HEK293T (cell line): Measurements from ENCODE around the gene HOXA7.

ENCODE experiments used
- CTCF ChIA-PET: fragments of 350-600 bp; formaldehyde crosslinking; extraction: SDS; loops from one replicate; lab custom pipeline; 2021; ENCODE audit warnings: antibody characterized with exemption, inconsistent platforms; lab: Yijun Ruan, JAX
- POLR2A ChIA-PET: fragments of 350-600 bp; formaldehyde crosslinking; extraction: SDS; loops from one replicate; lab custom pipeline; 2020; ENCODE audit warnings: antibody characterized with exemption, inconsistent platforms; lab: Yijun Ruan, JAX
- DNase-seq: peaks from one replicate; pipeline ENCODE4 v3.0.0; 2012; ENCODE audit warnings: mixed read lengths; ENCODE audit errors: extremely low spot score
- ARNT ChIP-seq: fragments of 450-650 bp; IDR thresholded peaks from 2 replicates; pipeline ENCODE4 v1.6.1; 2017; ENCODE audit warnings: mild to moderate bottlenecking
- BHLHE40 ChIP-seq: fragments of 450-650 bp; IDR thresholded peaks from 2 replicates; pipeline ENCODE4 v1.6.1; 2016; ENCODE audit warnings: mild to moderate bottlenecking, moderate library complexity, borderline replicate concordance
- CTBP1 ChIP-seq: fragments of 450-650 bp; IDR thresholded peaks from 2 replicates; pipeline ENCODE4 v1.6.1; 2016; ENCODE audit warnings: borderline replicate concordance
- ELF4 ChIP-seq: fragments of 450-650 bp; IDR thresholded peaks from 2 replicates; pipeline ENCODE4 v1.6.1; 2017; ENCODE audit warnings: antibody characterized with exemption
- FOXA1 ChIP-seq: fragments of 450-650 bp; IDR thresholded peaks from 2 replicates; pipeline ENCODE4 v1.6.1; 2016; ENCODE audit warnings: mild to moderate bottlenecking
- FOXK2 ChIP-seq: fragments of 450-650 bp; IDR thresholded peaks from 2 replicates; pipeline ENCODE4 v1.6.1; 2016; ENCODE audit warnings: mild to moderate bottlenecking
- FOXM1 ChIP-seq: fragments of 450-650 bp; IDR thresholded peaks from 2 replicates; pipeline ENCODE4 v1.6.1; 2017; ENCODE audit warnings: mild to moderate bottlenecking, borderline replicate concordance
- HDGF ChIP-seq: fragments of 450-650 bp; IDR thresholded peaks from 2 replicates; pipeline ENCODE4 v1.6.1; 2017; ENCODE audit warnings: antibody characterized with exemption, borderline replicate concordance
- L3MBTL2 ChIP-seq: fragments of 450-650 bp; conservative IDR thresholded peaks from 2 replicates; pipeline ENCODE4 v1.6.1; 2016; ENCODE audit warnings: mild to moderate bottlenecking
- LEF1 ChIP-seq: fragments of 450-650 bp; IDR thresholded peaks from 2 replicates; pipeline ENCODE4 v1.6.1; 2017; ENCODE audit warnings: mild to moderate bottlenecking, borderline replicate concordance
- NFRKB ChIP-seq: fragments of 450-650 bp; IDR thresholded peaks from 2 replicates; pipeline ENCODE4 v1.6.1; 2016; ENCODE audit warnings: mild to moderate bottlenecking, moderate library complexity
- SP1 ChIP-seq: fragments of 450-650 bp; IDR thresholded peaks from 2 replicates; pipeline ENCODE4 v1.6.1; 2017
- SUZ12 ChIP-seq: fragments of 450-650 bp; IDR thresholded peaks from 2 replicates; pipeline ENCODE4 v1.6.1; 2016; ENCODE audit warnings: mild to moderate bottlenecking
- TARDBP ChIP-seq: fragments of 450-650 bp; IDR thresholded peaks from 2 replicates; pipeline ENCODE4 v1.6.1; 2016
- ZNF384 ChIP-seq: fragments of 450-650 bp; IDR thresholded peaks from 2 replicates; pipeline ENCODE4 v1.6.1; 2016
- TF ChIP-seq, protein P1 (sequence below): fragments of 450-650 bp; IDR thresholded peaks from 2 replicates; pipeline ENCODE4 v1.6.1; 2016

HOXA7 gene

DNA sequence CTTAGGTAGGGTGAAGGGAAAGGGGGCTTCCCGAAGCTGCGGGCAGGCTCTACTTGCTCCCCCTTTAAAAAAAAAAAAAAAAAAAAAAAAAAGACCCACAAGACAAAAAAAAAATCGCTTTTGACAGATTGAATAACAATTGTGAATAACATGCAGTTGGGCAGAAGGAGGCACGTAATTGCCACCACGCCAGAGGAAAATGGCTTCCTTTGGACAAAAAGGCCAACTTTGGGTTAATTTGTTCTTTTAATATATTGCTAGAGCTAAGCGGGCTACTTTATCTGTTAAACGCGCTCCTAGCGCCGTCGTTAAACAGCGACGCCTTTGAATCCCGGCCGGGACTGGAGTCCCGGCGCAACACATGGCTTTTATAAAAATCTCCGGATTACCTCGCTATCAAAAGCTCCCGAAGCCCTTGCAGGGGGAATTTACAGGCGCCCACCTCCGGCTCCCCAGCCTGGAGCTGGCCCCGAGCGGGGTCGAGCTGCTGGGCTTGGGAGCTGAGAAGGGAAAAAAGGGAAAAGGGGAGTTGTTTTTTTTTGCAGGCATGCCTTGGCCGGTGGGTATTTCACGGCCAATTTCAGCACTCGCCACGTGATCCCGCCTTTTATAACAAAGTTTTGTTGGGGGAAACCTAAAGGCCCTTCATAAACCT is 27.3 kb upstream of the HOXA7 start:
- no peak for DNase-seq
- TF ChIP-seq CTBP1 = no peak
- no peak; the same call in none of the 2 replicates for TF ChIP-seq ZNF384
- no peak for TF ChIP-seq SUZ12
- TF ChIP-seq L3MBTL2 = peak; percentile 53
- no peak for TF ChIP-seq BHLHE40
- ChIA-PET CTCF (interaction anchor here (0.6 to 1.3 kb wide), 4 partner anchors 12 to 986 kb away, joined by 3 to 4 read pairs (median 4); no protein-coding TSS in a partner anchor), POLR2A (interaction anchor here (0.6 to 10.3 kb wide), 12 partner anchors 12 to 983 kb away, joined by 3 to 215 read pairs (median 9); partner anchors contain the start of genes CBX3, HNRNPA2B1, HOXA10 and HOXA13)

DNA sequence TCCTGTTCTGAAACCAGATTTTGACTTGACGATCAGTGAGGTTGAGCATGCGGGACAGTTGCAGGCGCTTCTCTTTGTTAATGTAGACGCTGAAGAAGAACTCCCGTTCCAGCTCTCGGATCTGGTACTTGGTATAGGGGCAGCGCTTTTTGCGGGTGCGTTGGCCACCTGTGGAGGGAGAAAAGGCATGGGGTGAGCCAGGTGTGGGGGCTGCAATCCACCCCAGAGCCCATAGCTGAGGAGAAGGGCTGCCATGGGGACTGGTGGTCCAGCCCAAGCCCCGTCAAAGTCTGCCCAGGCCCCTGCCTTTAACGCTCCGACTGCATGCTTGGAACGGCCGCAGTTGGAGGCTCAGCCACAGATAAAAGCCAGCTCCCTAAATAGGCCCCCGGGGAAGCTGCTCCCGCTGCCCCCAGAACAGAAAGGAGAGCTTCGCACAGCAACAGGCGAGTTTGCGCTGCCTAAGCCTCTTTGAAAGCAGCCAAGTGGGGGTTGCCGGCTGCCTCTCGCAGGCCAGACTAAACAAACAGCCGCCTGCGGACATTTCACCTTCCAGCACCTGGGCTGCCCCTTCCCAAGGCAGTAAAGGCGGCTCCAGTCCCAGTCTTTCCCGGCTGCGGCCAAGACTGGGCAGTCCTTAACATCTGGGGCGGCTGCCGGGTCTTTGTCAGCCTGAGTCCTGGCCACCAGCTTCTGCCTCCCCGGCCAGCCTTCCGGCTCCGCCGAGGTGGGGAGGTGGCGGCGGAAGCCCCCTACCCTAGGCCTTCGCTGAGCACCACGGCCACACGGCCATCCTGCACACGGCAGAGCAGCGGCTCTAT is 26.6 kb upstream of the HOXA7 start:
- CTCF ChIA-PET = interaction anchor here (1.3 kb wide), 1 partner anchor 22 kb away, joined by 3 read pairs; no protein-coding TSS in a partner anchor
- POLR2A ChIA-PET = interaction anchor here (0.6 to 10.3 kb wide), 7 partner anchors 11 to 983 kb away, joined by 3 to 215 read pairs (median 11); partner anchors contain the start of genes HNRNPA2B1, HOXA10, HOXA3 and HOXA7
- no peak for DNase-seq
- TF ChIP-seq FOXA1 (no peak), TARDBP (no peak), HDGF (no peak), ARNT (no peak), SP1 (no peak), NFRKB (no peak), ZNF384 (no peak), BHLHE40 (no peak), ELF4 (no peak), LEF1 (no peak), L3MBTL2 (no peak), CTBP1 (no peak), FOXK2 (no peak), FOXM1 (no peak), SUZ12 (no peak)
- TF ChIP-seq, protein P1, sequence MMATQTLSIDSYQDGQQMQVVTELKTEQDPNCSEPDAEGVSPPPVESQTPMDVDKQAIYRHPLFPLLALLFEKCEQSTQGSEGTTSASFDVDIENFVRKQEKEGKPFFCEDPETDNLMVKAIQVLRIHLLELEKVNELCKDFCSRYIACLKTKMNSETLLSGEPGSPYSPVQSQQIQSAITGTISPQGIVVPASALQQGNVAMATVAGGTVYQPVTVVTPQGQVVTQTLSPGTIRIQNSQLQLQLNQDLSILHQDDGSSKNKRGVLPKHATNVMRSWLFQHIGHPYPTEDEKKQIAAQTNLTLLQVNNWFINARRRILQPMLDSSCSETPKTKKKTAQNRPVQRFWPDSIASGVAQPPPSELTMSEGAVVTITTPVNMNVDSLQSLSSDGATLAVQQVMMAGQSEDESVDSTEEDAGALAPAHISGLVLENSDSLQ = no peak

DNA sequence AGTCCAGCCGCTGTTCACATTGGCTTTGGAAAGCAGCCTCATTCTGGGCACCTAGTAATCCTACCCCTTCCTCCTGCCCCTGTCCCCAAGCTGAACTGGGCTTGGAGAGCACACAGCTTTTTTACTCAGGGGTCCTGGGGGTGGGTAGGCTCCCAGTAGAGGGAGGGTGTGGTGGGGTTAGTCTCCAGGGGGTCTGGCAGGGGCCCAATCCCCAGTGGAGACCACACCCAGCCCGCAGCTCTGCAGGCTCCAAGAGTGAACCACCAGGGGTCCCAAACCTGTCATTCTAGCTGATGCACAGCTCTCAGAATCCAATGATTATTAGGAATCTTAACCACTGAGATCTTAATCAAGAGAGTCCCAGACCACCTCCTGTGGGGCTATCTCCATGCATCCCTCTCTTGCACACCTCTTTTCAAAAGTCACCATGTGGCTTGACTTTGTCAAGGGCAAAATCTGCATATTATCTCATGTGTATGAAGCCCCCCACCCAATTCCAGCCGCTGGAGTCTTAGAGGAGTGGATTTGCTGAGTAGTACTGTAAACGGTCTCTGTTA is 25.9 kb upstream of the HOXA7 start:
- TF ChIP-seq ARNT (no peak), HDGF (peak; percentile 15; the same call in 1 of the 2 replicates), ZNF384 (no peak), TARDBP (no peak), FOXK2 (no peak), LEF1 (no peak), ELF4 (no peak), FOXA1 (no peak), L3MBTL2 (0 out of 2 replicates have a peak, but pooled peaks have one; percentile 22), NFRKB (no peak), BHLHE40 (no peak), SP1 (no peak), SUZ12 (no peak), FOXM1 (no peak), CTBP1 (peak; percentile 38; the same call in 1 of the 2 replicates)
- TF ChIP-seq, protein P1 = peak; percentile 89
- no peak for DNase-seq
- CTCF ChIA-PET = interaction anchor here (1.0 to 1.3 kb wide), 2 partner anchors 20 to 22 kb away, joined by 3 read pairs; no protein-coding TSS in a partner anchor
- POLR2A ChIA-PET = interaction anchor here (0.7 to 10.3 kb wide), 9 partner anchors 11 to 982 kb away, joined by 3 to 215 read pairs (median 4); partner anchors contain the start of genes HNRNPA2B1, HOXA10, HOXA3 and HOXA7

DNA sequence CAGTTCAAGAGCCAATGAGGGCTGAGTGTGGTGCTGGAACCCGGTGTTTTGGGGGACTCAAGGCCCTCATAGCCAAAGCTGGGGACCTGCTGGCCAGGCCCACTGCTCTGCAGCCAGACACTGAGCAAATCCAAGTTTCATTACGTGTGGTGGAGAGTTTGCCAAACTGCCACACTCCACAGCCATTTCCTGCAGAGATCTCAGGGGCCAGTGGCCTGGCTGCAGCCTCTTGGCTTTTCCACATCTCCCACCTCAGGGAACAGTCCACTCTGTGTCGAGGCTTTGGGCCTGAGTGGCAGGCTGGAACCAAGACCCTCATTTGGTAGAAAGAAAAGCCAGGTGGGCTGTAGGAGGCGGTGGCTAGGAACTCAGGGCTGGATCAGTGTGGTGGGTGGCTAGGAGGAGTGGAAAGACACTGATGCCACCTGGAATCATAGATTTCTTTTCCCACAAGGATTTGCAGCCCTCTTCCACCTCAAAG is 25.4 kb upstream of the HOXA7 start:
- POLR2A ChIA-PET = interaction anchor here (0.7 to 10.3 kb wide), 9 partner anchors 10 to 982 kb away, joined by 3 to 215 read pairs (median 4); partner anchors contain the start of genes HNRNPA2B1, HOXA10, HOXA3 and HOXA7
- no peak for DNase-seq
- CTCF ChIA-PET = interaction anchor here (1.0 to 1.3 kb wide), 2 partner anchors 19 to 21 kb away, joined by 3 read pairs; no protein-coding TSS in a partner anchor
- TF ChIP-seq BHLHE40 (no peak), FOXA1 (no peak), SP1 (no peak), SUZ12 (no peak), FOXM1 (no peak)
